OCI-LY3 (cell line): ENCODE measurements around the gene CRTC1.

Source experiments
- H2AFZ ChIP-seq: fragments of 200-600, 300-600 bp; shearing (Covaris generic); 2 replicates; pipeline ENCODE4 v1.6.0; 2014; ENCODE audit warnings: antibody characterized with exemption, low read depth, low read length
- H3K27ac ChIP-seq: fragments of 200-600, 300-600 bp; sonication (generic); 2 replicates; pipeline ENCODE4 v1.5.1; 2014; ENCODE audit warnings: mild to moderate bottlenecking, low read length, moderate library complexity, mixed read lengths
- H3K27me3 ChIP-seq: fragments of 200-600, 300-600 bp; sonication (generic); 2 replicates; pipeline ENCODE4 v1.6.1; 2014; ENCODE audit warnings: low read depth, low read length, mixed read lengths
- H3K36me3 ChIP-seq: fragments of 200-600, 300-600 bp; sonication (generic); replicated peaks from 2 replicates; pipeline ENCODE3; 2014; ENCODE audit warnings: low read depth, low read length, mixed read lengths
- H3K4me1 ChIP-seq: fragments of 300-600, 200-600 bp; sonication (generic); 2 replicates; pipeline ENCODE4 v1.6.1; 2014; ENCODE audit warnings: low read length, mixed read lengths
- H3K4me2 ChIP-seq: fragments of 200-600, 300-600 bp; sonication (generic); 2 replicates; pipeline ENCODE4 v1.6.1; 2014; ENCODE audit warnings: low read length, mixed read lengths
- H3K4me3 ChIP-seq: fragments of 300-600, 200-600 bp; sonication (generic); 2 replicates; pipeline ENCODE4 v1.5.1; 2014; ENCODE audit warnings: antibody characterized with exemption, mild to moderate bottlenecking, low read length, moderate library complexity
- H3K79me2 ChIP-seq: fragments of 300-600, 200-600 bp; shearing (Covaris generic); 2 replicates; pipeline ENCODE4 v1.6.1; 2014; ENCODE audit warnings: mild to moderate bottlenecking, low read length, mixed read lengths
- H3K9ac ChIP-seq: fragments of 300-600, 200-600 bp; shearing (Covaris generic); 2 replicates; pipeline ENCODE4 v1.6.0; 2014; ENCODE audit warnings: mild to moderate bottlenecking, low read length, moderate library complexity
- H3K9me3 ChIP-seq: fragments of 200-600, 300-600 bp; shearing (Covaris generic); 2 replicates; pipeline ENCODE4 v1.6.1; 2014; ENCODE audit warnings: low read length, mixed read lengths; ENCODE audit not compliant: insufficient read depth
- H4K20me1 ChIP-seq: fragments of 200-600, 300-600 bp; sonication (generic); 2 replicates; pipeline ENCODE4 v1.6.1; 2016; ENCODE audit warnings: low read length, mixed read lengths; ENCODE audit not compliant: insufficient read depth
- CTCF ChIP-seq: fragments of 200-600, 300-600 bp; sonication (generic); IDR thresholded peaks from 2 replicates; pipeline ENCODE4 v1.5.1; 2014; ENCODE audit warnings: antibody characterized with exemption, low read length, low read depth
- EZH2phosphoT487 ChIP-seq: fragments of 200-600 bp; shearing (Covaris generic); IDR thresholded peaks from 2 replicates; pipeline ENCODE4 v1.6.1; 2018; ENCODE audit warnings: antibody characterized with exemption, mixed run types, low read depth

CRTC1 gene

DNA sequence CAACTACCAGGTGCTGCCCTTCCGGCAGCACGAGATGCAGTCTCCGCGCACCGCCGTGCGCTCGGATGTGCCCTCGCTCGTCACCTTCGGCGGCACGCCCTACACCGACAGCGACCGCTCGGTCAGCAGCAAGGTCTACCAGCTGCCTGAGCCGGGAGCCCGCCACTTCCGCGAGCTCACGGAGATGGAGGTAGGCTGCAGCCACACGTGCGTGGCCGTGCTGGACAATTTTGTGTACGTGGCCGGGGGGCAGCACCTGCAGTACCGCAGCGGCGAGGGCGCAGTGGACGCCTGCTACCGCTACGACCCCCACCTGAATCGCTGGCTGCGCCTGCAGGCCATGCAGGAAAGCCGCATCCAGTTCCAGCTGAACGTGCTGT is 15.2 kb upstream of the CRTC1 start:
- Histone ChIP-seq H3K9ac (no peak overlapping the region), H4K20me1 (peaks cover 12% of the 10 kb centered on the region; the same call in 1 of the 2 replicates), H3K36me3 (peaks cover 17% of the 10 kb centered on the region), H3K27ac (no peak overlapping the region), H3K4me3 (no peak overlapping the region), H2AFZ (no peak overlapping the region), H3K79me2 (no peaks in the 10 kb centered on the region), H3K9me3 (no peaks in the 10 kb centered on the region), H3K4me1 (peaks cover 14% of the 10 kb centered on the region; the same call in 1 of the 2 replicates), H3K27me3 (no peaks in the 10 kb centered on the region), H3K4me2 (no peak overlapping the region)
- TF ChIP-seq EZH2phosphoT487 (no peak), CTCF (no peak)

DNA sequence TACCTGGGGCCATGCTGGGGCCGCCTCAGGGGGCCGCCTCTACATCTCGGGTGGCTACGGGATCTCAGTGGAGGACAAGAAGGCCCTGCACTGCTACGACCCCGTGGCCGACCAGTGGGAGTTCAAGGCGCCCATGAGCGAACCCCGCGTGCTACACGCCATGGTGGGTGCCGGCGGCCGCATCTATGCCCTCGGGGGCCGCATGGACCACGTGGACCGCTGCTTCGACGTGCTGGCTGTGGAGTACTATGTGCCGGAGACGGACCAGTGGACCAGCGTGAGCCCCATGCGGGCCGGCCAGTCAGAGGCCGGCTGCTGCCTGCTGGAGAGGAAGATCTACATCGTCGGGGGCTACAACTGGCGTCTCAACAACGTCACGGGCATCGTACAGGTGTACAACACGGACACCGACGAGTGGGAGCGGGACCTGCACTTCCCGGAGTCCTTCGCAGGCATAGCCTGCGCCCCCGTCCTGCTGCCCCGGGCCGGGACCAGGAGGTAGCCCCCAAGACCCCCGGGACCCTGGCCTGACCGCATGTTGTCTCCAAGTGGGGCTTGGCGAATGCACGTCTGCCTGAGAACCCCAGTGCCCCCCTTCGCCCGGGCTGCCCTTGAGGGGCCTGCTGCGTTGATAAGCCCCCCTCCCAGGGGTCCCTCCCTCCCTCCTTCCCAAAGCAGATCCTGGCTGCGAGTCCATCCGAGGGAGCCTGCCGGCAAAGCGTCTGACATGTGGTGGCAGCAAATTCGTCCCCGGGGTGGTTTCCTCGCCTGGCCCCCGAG is 14.5 kb upstream of the CRTC1 start:
- TF ChIP-seq CTCF (no peak), EZH2phosphoT487 (no peak)
- H3K4me1 ChIP-seq: peaks cover 11% of the 10 kb centered on the region; the same call in 1 of the 2 replicates
- no peak overlapping the region for H3K9ac ChIP-seq
- no peak overlapping the region for H3K27ac ChIP-seq
- peaks cover 10% of the 10 kb centered on the region; the same call in 1 of the 2 replicates for H4K20me1 ChIP-seq
- H3K4me3 ChIP-seq: no peak overlapping the region
- no peaks in the 10 kb centered on the region for H3K27me3 ChIP-seq
- H2AFZ ChIP-seq: no peak overlapping the region
- H3K79me2 ChIP-seq: no peaks in the 10 kb centered on the region
- peaks cover 17% of the 10 kb centered on the region for H3K36me3 ChIP-seq
- no peak overlapping the region for H3K4me2 ChIP-seq
- H3K9me3 ChIP-seq: no peaks in the 10 kb centered on the region

DNA sequence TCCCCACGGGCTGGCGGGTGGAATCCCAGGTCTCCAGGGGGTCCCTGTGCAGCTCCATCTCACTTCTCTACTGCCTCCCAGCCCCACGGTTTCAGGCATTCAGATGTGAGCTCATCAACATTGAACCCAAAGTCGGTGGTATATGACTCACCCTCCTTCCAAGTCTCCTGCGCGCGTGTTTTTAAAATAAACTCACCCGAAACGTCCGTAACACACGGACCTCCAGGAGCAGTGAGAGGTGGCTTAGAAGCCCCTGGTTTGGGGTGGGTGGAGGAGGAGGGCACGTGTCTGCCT is 14.0 kb upstream of the CRTC1 start:
- Histone ChIP-seq H4K20me1 (peaks cover 8% of the 10 kb centered on the region; the same call in 1 of the 2 replicates), H3K36me3 (peaks cover 17% of the 10 kb centered on the region), H3K4me3 (no peak overlapping the region), H2AFZ (no peak overlapping the region), H3K79me2 (no peaks in the 10 kb centered on the region), H3K9me3 (no peaks in the 10 kb centered on the region), H3K4me2 (no peak overlapping the region), H3K27ac (no peak overlapping the region), H3K9ac (no peak overlapping the region), H3K4me1 (peaks cover 10% of the 10 kb centered on the region; the same call in 1 of the 2 replicates), H3K27me3 (no peaks in the 10 kb centered on the region)
- TF ChIP-seq EZH2phosphoT487 (no peak), CTCF (no peak)

DNA sequence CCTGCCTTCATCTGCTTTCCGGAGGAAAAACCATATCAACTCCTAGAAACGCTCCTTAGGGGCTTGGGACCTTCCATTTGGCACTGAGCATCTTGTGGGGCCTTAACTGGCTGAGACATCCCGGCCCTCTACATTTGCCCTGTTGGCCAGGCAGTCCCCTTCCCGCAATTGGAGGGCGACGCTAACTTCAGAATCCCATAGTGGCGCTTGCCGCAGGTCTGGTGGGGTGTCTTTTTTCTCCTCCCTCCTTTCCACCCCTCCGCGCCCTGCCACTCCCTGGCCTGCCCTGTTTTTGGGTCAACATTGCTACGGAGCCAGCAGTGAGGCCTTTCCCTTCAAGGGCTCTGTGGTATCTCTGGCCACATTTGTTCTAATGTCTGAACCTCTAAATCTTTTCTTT is 13.6 kb upstream of the CRTC1 start:
- no peaks in the 10 kb centered on the region for H3K27me3 ChIP-seq
- peaks cover 17% of the 10 kb centered on the region for H3K36me3 ChIP-seq
- H3K9ac ChIP-seq: no peak overlapping the region
- no peaks in the 10 kb centered on the region for H3K9me3 ChIP-seq
- no peaks in the 10 kb centered on the region for H3K79me2 ChIP-seq
- H3K4me3 ChIP-seq: no peak overlapping the region
- no peak overlapping the region for H3K4me2 ChIP-seq
- peaks cover 8% of the 10 kb centered on the region; the same call in 1 of the 2 replicates for H4K20me1 ChIP-seq
- H3K4me1 ChIP-seq: peaks cover 10% of the 10 kb centered on the region; the same call in 1 of the 2 replicates
- no peak for TF ChIP-seq EZH2phosphoT487
- no peak for TF ChIP-seq CTCF
- no peak overlapping the region for H2AFZ ChIP-seq
- no peak overlapping the region for H3K27ac ChIP-seq
